Endothelial cell of umbilical vein (primary cell): ENCODE data around the gene DOCK4. TPM values are rescaled to one million over a fixed set of nuclear protein-coding genes. Genes with fewer than 3 reads are reported as not detected.

ENCODE experiments used
- BruUV-seq: library from RNA; stranded (reverse); fragments of 400-500 nt; replicated peaks from 2 replicates; lab custom pipeline; 2021; lab: Mats Ljungman, UMichigan
- CTCF ChIA-PET: fragments of 300-600, 350-600 bp; sonication (Branson Sonifier 250); formaldehyde crosslinking; loops from one replicate; lab custom pipeline; 2021; ENCODE audit warnings: antibody characterized with exemption, inconsistent platforms; lab: Charles Lee
- POLR2A ChIA-PET: fragments of 300-600, 350-600 bp; sonication (Branson Sonifier 250); formaldehyde crosslinking; loops from one replicate; lab custom pipeline; 2021; ENCODE audit warnings: antibody characterized with exemption, inconsistent platforms; lab: Charles Lee
- DNase-seq: peaks from one replicate; pipeline ENCODE4 v3.0.0-alpha.2; 2011; ENCODE audit warnings: low read depth, low spot score
- FAIRE-seq: peaks from 2 replicates; lab custom pipeline; 2011; peaks lifted over from hg19 to GRCh38; lab: Jason Lieb, UNC
- H2AFZ ChIP-seq: 2 replicates; pipeline ENCODE4 v1.6.0; 2012; ENCODE audit warnings: low read depth, low read length, control low read depth, inconsistent platforms
- H3K27ac ChIP-seq: 2 replicates; pipeline ENCODE4 v1.5.1; 2011; ENCODE audit warnings: low read depth, mild to moderate bottlenecking, control low read depth, low read length, moderate library complexity; ENCODE audit not compliant: insufficient read depth
- H3K27me3 ChIP-seq, 2 experiments: 2 replicates each; pipeline versions ENCODE4 v1.6.0 to v1.6.1; 2011; ENCODE audit warnings: low read length in 2 of 2, mixed read lengths in 1 of 2; ENCODE audit not compliant: control insufficient read depth in 2 of 2, insufficient read depth in 2 of 2
- H3K36me3 ChIP-seq, 2 experiments: 2 replicates in 1 of 2; 3 replicates in 1 of 2; pipeline ENCODE4 v1.5.1; 2011; ENCODE audit warnings: low read length in 2 of 2, mild to moderate bottlenecking in 1 of 2, moderate library complexity in 1 of 2; ENCODE audit not compliant: control insufficient read depth in 2 of 2, insufficient read depth in 2 of 2; ENCODE audit errors: extremely low read depth in 1 of 2
- H3K4me1 ChIP-seq: 3 replicates; pipeline ENCODE4 v1.5.1; 2011; ENCODE audit warnings: mild to moderate bottlenecking, low read length; ENCODE audit not compliant: control insufficient read depth, insufficient read depth; ENCODE audit errors: extremely low read depth
- H3K4me2 ChIP-seq: 2 replicates; pipeline ENCODE4 v1.6.1; 2011; ENCODE audit warnings: low read length, control low read depth, mixed read lengths; ENCODE audit not compliant: insufficient read depth
- H3K4me3 ChIP-seq, 3 experiments: fragments of 200-600 bp in 1 of 3; sonication (generic), shearing (Covaris generic) in 1 of 3; replicated peaks in 1 of 3; 2 replicates each; pipeline ENCODE4 v1.5.1; 2011 to 2016; ENCODE audit warnings: control low read depth in 3 of 3, low read length in 3 of 3, mild to moderate bottlenecking in 2 of 3, inconsistent platforms in 1 of 3, low read depth in 1 of 3, moderate library complexity in 1 of 3; ENCODE audit not compliant: insufficient read depth in 1 of 3
- H3K79me2 ChIP-seq: 2 replicates; pipeline ENCODE4 v1.6.0; 2012; ENCODE audit warnings: low read length, inconsistent platforms; ENCODE audit not compliant: control insufficient read depth, insufficient read depth
- H3K9ac ChIP-seq: replicated peaks from 2 replicates; pipeline ENCODE3; 2011; ENCODE audit warnings: low read length, control low read depth; ENCODE audit not compliant: insufficient read depth; ENCODE audit errors: extremely low read depth
- H3K9me1 ChIP-seq: replicated peaks from 3 replicates; pipeline ENCODE4 v1.6.0; 2011; ENCODE audit warnings: mild to moderate bottlenecking, low read length; ENCODE audit not compliant: control insufficient read depth, insufficient read depth; ENCODE audit errors: extremely low read depth
- H3K9me3 ChIP-seq: replicated peaks from 2 replicates; pipeline ENCODE4 v1.5.1; 2012; ENCODE audit warnings: low read length, inconsistent platforms; ENCODE audit not compliant: control insufficient read depth, insufficient read depth
- H4K20me1 ChIP-seq: replicated peaks from 2 replicates; pipeline ENCODE3; 2011; ENCODE audit warnings: mild to moderate bottlenecking, low read length; ENCODE audit not compliant: control insufficient read depth, insufficient read depth; ENCODE audit errors: extremely low read depth
- CTCF ChIP-seq, 2 donors: IDR thresholded peaks; 1 replicate in 1 of 2; 2 replicates in 1 of 2; pipeline ENCODE4 v1.5.1; 2011; ENCODE audit warnings: low read length in 2 of 2, mild to moderate bottlenecking in 2 of 2, moderate library complexity in 2 of 2, control low read depth in 1 of 2, inconsistent platforms in 1 of 2, low read depth in 1 of 2; ENCODE audit not compliant: insufficient read depth in 1 of 2; ENCODE audit errors: extremely low read depth in 1 of 2
- FOS ChIP-seq: IDR thresholded peaks from 2 replicates; pipeline ENCODE4 v1.6.1; 2011; ENCODE audit warnings: mild to moderate bottlenecking, low read length, moderate library complexity, borderline replicate concordance; ENCODE audit not compliant: insufficient read depth
- GATA2 ChIP-seq: IDR thresholded peaks from 2 replicates; pipeline ENCODE4 v1.7.0; 2011; ENCODE audit warnings: low read depth, mild to moderate bottlenecking, moderate library complexity, mixed read lengths, low read length; ENCODE audit not compliant: insufficient read length, insufficient read depth
- MAX ChIP-seq: IDR thresholded peaks from 2 replicates; pipeline ENCODE4 v1.6.1; 2011; ENCODE audit not compliant: insufficient read depth, insufficient read length
- MYC ChIP-seq: IDR thresholded peaks from one replicate; pipeline ENCODE4 v1.6.1; 2011; ENCODE audit warnings: mild to moderate bottlenecking, low read depth, low read length
- POLR2A ChIP-seq: IDR thresholded peaks from 2 replicates; pipeline ENCODE4 v1.6.1; 2012; ENCODE audit warnings: low read depth, mild to moderate bottlenecking, control low read depth, low read length
- POLR2AphosphoS5 ChIP-seq: IDR thresholded peaks from 2 replicates; pipeline ENCODE4 v1.6.1; 2012; ENCODE audit warnings: low read depth, mild to moderate bottlenecking, control low read depth, low read length, moderate library complexity; ENCODE audit not compliant: insufficient read depth
- dilution Hi-C: fragments of 300-500 bp; cut with MboI; formaldehyde crosslinking; loops from one replicate; pipeline ENCODE4 v1.15.0; 2019; ENCODE audit warnings: low sequenced_read_pairs; ENCODE audit not compliant: extremely low pct_ligation_motif_present
- intact Hi-C: fragments of 100-400 bp; cut with micrococcal nuclease; formaldehyde crosslinking; loops from one replicate; pipeline ENCODE4 v1.10.0; 2022
- polyA plus RNA-seq, 4 experiments: library from polyadenylated mRNA; depleted of rRNA in 3 of 4; stranded (reverse) in 3 of 4; unstranded in 1 of 4; fragments of >200 nt; gene quantifications; 2 replicates each; pipeline versions ENCODE4 v1.2.1 to v1.2.3, GENCODE V29; 2011 to 2012; ENCODE audit warnings: missing spikeins in 1 of 4
- small RNA-seq: library from RNA; depleted of rRNA; stranded (forward); fragments of <200 nt; gene quantifications from one replicate; pipeline ENCODE3, GENCODE V24; 2012; ENCODE audit warnings: low replicate concordance, low read depth; ENCODE audit not compliant: insufficient read depth, insufficient read length
- total RNA-seq: library from RNA; stranded (reverse); gene quantifications from 2 replicates; pipeline ENCODE4 v1.2.3, GENCODE V29; 2021

Gene DOCK4
- total and polyA plus RNA-seq, 2 donors (not counting 3 experiments of a cell fraction or from before 2014, with no cell fraction given): 47.4 to 164 TPM

DNA sequence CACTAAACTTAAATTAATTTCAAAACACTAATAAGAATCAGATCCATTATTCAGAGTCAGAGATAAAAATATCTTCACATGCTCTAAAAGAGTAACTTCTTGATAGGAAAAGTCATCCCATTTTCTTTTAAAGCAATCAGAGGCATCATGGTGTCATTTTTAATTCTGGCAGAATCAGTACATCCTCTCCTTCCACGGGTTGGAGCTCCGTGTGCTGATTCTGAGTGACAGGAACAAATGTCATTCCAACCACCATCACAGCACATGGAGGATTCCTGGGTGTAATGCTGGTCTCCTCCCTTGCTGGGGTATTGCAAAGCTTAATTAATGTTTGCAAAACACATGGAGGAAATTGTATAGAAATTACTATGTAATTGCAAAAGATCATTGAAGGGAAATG lies 529.4 kb downstream of the DOCK4 start:
- DNase-seq (no peak), FAIRE-seq (no peak)
- H3K4me2 ChIP-seq: no peak overlapping the region
- H3K36me3 ChIP-seq: no peaks in the 10 kb centered on the region
- H3K79me2 ChIP-seq: no peaks in the 10 kb centered on the region
- TF ChIP-seq MYC: no peak
- no peak for TF ChIP-seq POLR2AphosphoS5
- TF ChIP-seq POLR2A: no peak
- no peak for TF ChIP-seq GATA2
- TF ChIP-seq MAX: no peak
- TF ChIP-seq CTCF (IDR thresholded peaks at IDR 0.05; ENCODE audit: extremely low read depth in 1 of 2, insufficient read depth in 1 of 2, low read depth in 1 of 2, low read length in 2 of 2): no peak
- TF ChIP-seq FOS: no peak
- H3K27ac ChIP-seq: no peak overlapping the region
- ChIA-PET POLR2A (no interaction called here), CTCF (no interaction called here)
- H2AFZ ChIP-seq: no peak overlapping the region
- no peak overlapping the region for H3K4me3 ChIP-seq
- H3K9me3 ChIP-seq: no peaks in the 10 kb centered on the region
- H3K27me3 ChIP-seq: peaks cover 0 to 2% of the 10 kb centered on the region in 2 experiments
- H3K9me1 ChIP-seq: no peaks in the 10 kb centered on the region
- no TSS peak for BruUV-seq
- H3K9ac ChIP-seq: no peak overlapping the region
- H4K20me1 ChIP-seq: no peaks in the 10 kb centered on the region
- peaks cover 2% of the 10 kb centered on the region for H3K4me1 ChIP-seq
- intact Hi-C loops: no loop called here
- dilution Hi-C loops: no loop called here

Small RNAs within 50 kb of the gene (small RNA-seq; reads per million reads assigned to genes)
- gene RNA5SP237: not detected

Other genes with a start within 250 kb of the DOCK4 start
- 19.0 and 22.6 TPM in 2 replicates for gene ZNF277, start 296 bp upstream of the DOCK4 start, total RNA-seq
- 4.6 and 7.8 TPM in 2 replicates for gene ZNF277, start 296 bp upstream of the DOCK4 start, polyA plus RNA-seq
- gene IFRD1, start 244.1 kb upstream of the DOCK4 start, total RNA-seq: 42.2 and 43.3 TPM in 2 replicates
- gene IFRD1, start 244.1 kb upstream of the DOCK4 start, polyA plus RNA-seq: 13.3 and 16.8 TPM in 2 replicates